ENCODE results near the gene CPED1.

DNA sequence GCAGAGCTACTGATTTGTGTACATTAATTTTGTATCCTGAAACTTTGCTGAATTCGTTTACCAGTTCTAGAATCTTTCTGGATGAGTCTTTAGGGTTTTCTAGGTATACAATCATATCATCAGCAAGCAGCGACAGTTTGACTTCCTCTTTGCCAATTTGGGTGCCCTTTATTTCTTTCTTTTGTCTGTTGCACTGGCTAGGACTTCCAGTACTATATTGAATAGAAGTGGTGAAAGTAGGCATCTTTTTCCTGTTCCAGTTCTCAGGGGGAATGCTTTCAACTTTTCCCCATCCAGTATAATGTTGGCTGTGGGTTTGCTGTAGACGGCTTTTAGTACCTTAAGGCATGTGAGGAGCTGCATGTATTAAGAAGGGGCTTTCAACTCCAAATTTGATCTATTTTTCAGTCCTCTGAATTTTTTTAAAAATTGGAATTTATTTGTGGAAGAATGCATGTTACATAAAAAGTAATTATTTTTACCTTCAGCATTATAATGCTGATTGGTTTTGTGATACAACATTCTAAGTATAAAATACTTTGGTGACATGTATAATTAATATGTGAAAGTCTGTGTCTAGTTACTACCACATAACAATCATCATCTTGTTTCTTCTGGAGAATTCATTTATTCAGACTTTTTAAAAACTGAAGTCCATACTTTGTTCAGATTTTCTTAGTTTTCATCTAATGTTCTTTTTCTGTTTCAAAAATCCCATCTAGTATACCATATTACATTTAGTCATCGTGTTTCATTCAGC lies 49.6 kb downstream of the CPED1 start:
- TF ChIP-seq, protein P1, sequence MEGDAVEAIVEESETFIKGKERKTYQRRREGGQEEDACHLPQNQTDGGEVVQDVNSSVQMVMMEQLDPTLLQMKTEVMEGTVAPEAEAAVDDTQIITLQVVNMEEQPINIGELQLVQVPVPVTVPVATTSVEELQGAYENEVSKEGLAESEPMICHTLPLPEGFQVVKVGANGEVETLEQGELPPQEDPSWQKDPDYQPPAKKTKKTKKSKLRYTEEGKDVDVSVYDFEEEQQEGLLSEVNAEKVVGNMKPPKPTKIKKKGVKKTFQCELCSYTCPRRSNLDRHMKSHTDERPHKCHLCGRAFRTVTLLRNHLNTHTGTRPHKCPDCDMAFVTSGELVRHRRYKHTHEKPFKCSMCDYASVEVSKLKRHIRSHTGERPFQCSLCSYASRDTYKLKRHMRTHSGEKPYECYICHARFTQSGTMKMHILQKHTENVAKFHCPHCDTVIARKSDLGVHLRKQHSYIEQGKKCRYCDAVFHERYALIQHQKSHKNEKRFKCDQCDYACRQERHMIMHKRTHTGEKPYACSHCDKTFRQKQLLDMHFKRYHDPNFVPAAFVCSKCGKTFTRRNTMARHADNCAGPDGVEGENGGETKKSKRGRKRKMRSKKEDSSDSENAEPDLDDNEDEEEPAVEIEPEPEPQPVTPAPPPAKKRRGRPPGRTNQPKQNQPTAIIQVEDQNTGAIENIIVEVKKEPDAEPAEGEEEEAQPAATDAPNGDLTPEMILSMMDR (conservative IDR thresholded peaks at IDR 0.05; ENCODE audit: low read length): no peak
- TF ChIP-seq EZH2phosphoT487 (IDR thresholded peaks at IDR 0.05; ENCODE audit: borderline replicate concordance, low read depth, low read length): no peak

Measured in OCI-LY7 (cell line).